ENCODE results near the gene MACROD2. TPM values are rescaled to one million over a fixed set of nuclear protein-coding genes. Genes with fewer than 3 reads are reported as not detected.

The MACROD2 gene
- total RNA-seq, 3 donors from 2014 or later, result 3.2 to 7.6 (median 6.4) TPM

- no peaks in the 10 kb centered on the region for H3K36me3 ChIP-seq (ENCODE audit: low read depth)
These were observed 1862.0 kb downstream of the MACROD2 start for GRCh38 chr20:15857173-15857784.

GRCh38 chr20:15859061-15859460 lies 1863.7 kb downstream of the MACROD2 start:
- Histone ChIP-seq H3K4me3 (no peak overlapping the region), H3K4me1 (ENCODE audit: low read depth) (no peaks in the 10 kb centered on the region), H3K36me3 (ENCODE audit: low read depth) (no peaks in the 10 kb centered on the region), H3K9me3 (no peaks in the 10 kb centered on the region)
- TF ChIP-seq CTCF (IDR thresholded peaks at IDR 0.05), result no peak
- intact Hi-C loops (cut with DNase I, micrococcal nuclease), result no loop called here
- no peak for DNase-seq
- ATAC-seq, result no peak

More at GRCh38 chr20:15857173-15857784, 1862.0 kb downstream of the MACROD2 start:
- intact Hi-C loops (cut with DNase I, micrococcal nuclease), result no loop called here
- TF ChIP-seq CTCF (IDR thresholded peaks at IDR 0.05), result no peak
- no peak for DNase-seq
- Histone ChIP-seq H3K4me1 (ENCODE audit: low read depth) (no peaks in the 10 kb centered on the region), H3K9me3 (no peaks in the 10 kb centered on the region), H3K4me3 (no peak overlapping the region)
- no peak for ATAC-seq

GRCh38 chr20:15860850-15861249 lies 1865.5 kb downstream of the MACROD2 start:
- intact Hi-C loops (cut with DNase I, micrococcal nuclease), result no loop called here
- no peak for ATAC-seq
- Histone ChIP-seq H3K4me1 (ENCODE audit: low read depth) (no peaks in the 10 kb centered on the region), H3K4me3 (no peak overlapping the region), H3K9me3 (no peaks in the 10 kb centered on the region), H3K36me3 (ENCODE audit: low read depth) (no peaks in the 10 kb centered on the region)
- no peak for DNase-seq
- TF ChIP-seq CTCF (IDR thresholded peaks at IDR 0.05), result no peak

- ATAC-seq (peak; percentile 48), DNase-seq (peak in 1 of 3 donors; percentile 8)
- no peaks in the 10 kb centered on the region for H3K9me3 ChIP-seq
- H3K4me3 ChIP-seq, result no peak overlapping the region
- H3K36me3 ChIP-seq (ENCODE audit: low read depth), result no peaks in the 10 kb centered on the region
- TF ChIP-seq CTCF (IDR thresholded peaks at IDR 0.05), result no peak
- intact Hi-C loops (cut with DNase I, micrococcal nuclease), result no loop called here
- H3K4me1 ChIP-seq (ENCODE audit: low read depth), result no peaks in the 10 kb centered on the region
These were observed 1866.9 kb downstream of the MACROD2 start for GRCh38 chr20:15862178-15862577.

GRCh38 chr20:15863735-15864134 lies 1868.4 kb downstream of the MACROD2 start:
- Histone ChIP-seq H3K4me3 (no peak overlapping the region), H3K4me1 (ENCODE audit: low read depth) (no peaks in the 10 kb centered on the region), H3K36me3 (ENCODE audit: low read depth) (no peaks in the 10 kb centered on the region), H3K9me3 (no peaks in the 10 kb centered on the region)
- intact Hi-C loops (cut with DNase I, micrococcal nuclease), result no loop called here
- no peak for DNase-seq
- TF ChIP-seq CTCF (IDR thresholded peaks at IDR 0.05), result no peak
- ATAC-seq, result no peak

GRCh38 chr20:15865553-15865952 lies 1870.2 kb downstream of the MACROD2 start:
- H3K36me3 ChIP-seq (ENCODE audit: low read depth), result no peaks in the 10 kb centered on the region
- H3K9me3 ChIP-seq, result no peaks in the 10 kb centered on the region
- intact Hi-C loops (cut with DNase I, micrococcal nuclease), result no loop called here
- no peak for DNase-seq
- no peak overlapping the region for H3K4me3 ChIP-seq
- no peaks in the 10 kb centered on the region for H3K4me1 ChIP-seq (ENCODE audit: low read depth)
- no peak for TF ChIP-seq CTCF (IDR thresholded peaks at IDR 0.05)
- ATAC-seq, result no peak
